HuH-7.5 (cell line): Measurements from ENCODE around the gene MTCL1.

ENCODE experiments used
- DNase-seq: peaks from one replicate; pipeline ENCODE4 v3.0.0; 2011; ENCODE audit warnings: low spot score

MTCL1 gene

GRCh38 chr18:8713691-8714090 lies 8.3 kb downstream of the MTCL1 start:
- DNase-seq: no peak

- no peak for DNase-seq
These were observed 10.2 kb downstream of the MTCL1 start for GRCh38 chr18:8715599-8715998.

- DNase-seq: no peak
These were observed 11.8 kb downstream of the MTCL1 start for GRCh38 chr18:8717011-8717770.

- DNase-seq: no peak
These were observed 13.1 kb downstream of the MTCL1 start for GRCh38 chr18:8718401-8718913.

GRCh38 chr18:8719192-8719591 lies 13.8 kb downstream of the MTCL1 start:
- DNase-seq: no peak

GRCh38 chr18:8720141-8720540 lies 14.8 kb downstream of the MTCL1 start:
- DNase-seq: no peak

- DNase-seq: no peak
These were observed 15.8 kb downstream of the MTCL1 start for GRCh38 chr18:8721094-8721669.

GRCh38 chr18:8721716-8722115 lies 16.4 kb downstream of the MTCL1 start:
- no peak for DNase-seq

- DNase-seq: no peak
These were observed 17.8 kb downstream of the MTCL1 start for GRCh38 chr18:8722946-8723820.

GRCh38 chr18:8724452-8724851 lies 19.1 kb downstream of the MTCL1 start:
- no peak for DNase-seq

- no peak for DNase-seq
These were observed 20.9 kb downstream of the MTCL1 start for GRCh38 chr18:8726281-8726680.

- DNase-seq: no peak
These were observed 21.8 kb downstream of the MTCL1 start for GRCh38 chr18:8726963-8727705.

- DNase-seq: peak; percentile 75
These were observed 24.9 kb downstream of the MTCL1 start for GRCh38 chr18:8730080-8730827.

GRCh38 chr18:8732442-8733360 lies 27.3 kb downstream of the MTCL1 start:
- DNase-seq: peak; percentile 35

- DNase-seq: no peak
These were observed 29.1 kb downstream of the MTCL1 start for GRCh38 chr18:8734496-8734895.

GRCh38 chr18:8735274-8735673 lies 29.9 kb downstream of the MTCL1 start:
- DNase-seq: no peak

- no peak for DNase-seq
These were observed 35.8 kb downstream of the MTCL1 start for GRCh38 chr18:8741117-8741516.

- DNase-seq: no peak
These were observed 36.2 kb downstream of the MTCL1 start for GRCh38 chr18:8741532-8741931.

- DNase-seq: no peak
These were observed 37.3 kb downstream of the MTCL1 start for GRCh38 chr18:8742387-8743361.
